ENCODE data around the gene CDC25A. TPM values are rescaled to one million over a fixed set of nuclear protein-coding genes. Genes with fewer than 3 reads are reported as not detected.

The CDC25A gene
- total and polyA plus RNA-seq, 9 of the 15 experiments (the other 6 are each of a cell fraction or from before 2014, with no cell fraction given): 3.4 to 61.3 (median 51.8) TPM

DNA sequence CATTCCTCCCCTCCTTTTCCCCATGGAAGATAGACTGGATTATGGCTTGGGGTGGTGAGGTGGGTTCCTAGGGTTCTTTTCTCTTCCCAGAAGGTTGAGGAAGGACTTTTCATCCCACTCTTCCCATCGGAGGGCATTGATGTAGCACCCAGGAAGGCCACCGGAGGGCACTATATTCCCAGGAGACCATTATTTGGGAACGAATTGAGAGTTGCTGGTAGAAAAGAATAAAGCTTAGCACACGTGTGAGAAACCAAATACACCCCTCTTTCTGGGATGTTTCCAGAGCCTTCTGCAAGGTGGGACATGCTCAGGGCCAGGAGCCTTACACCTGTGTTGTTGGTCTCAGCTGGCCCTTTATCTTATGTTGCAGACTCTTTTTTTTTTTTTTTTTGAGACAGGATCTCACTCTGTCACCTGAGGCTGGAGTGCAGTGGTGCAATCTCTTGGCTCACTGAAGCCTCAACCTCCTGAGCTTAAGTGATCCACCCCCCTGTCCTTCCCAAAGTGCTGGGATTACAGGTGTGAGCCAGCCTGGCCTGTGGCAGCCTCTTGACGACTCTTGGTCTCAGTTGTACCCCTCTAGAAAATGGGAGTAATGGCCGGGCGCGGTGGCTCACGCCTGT is 6.3 kb upstream of the CDC25A start:
- no peak overlapping the region for H3K27ac ChIP-seq (ENCODE audit: extremely low read depth, low read depth, low read length)
- H3K9me3 ChIP-seq (replicated peaks; ENCODE audit: control insufficient read depth, insufficient read depth, low read depth, low read length): no peaks in the 10 kb centered on the region
- 8% methylated on average over 5 of the region's 9 CpGs for WGBS (ENCODE audit: insufficient coverage, low coverage, missing lambda C conversion rate)
- no peaks in the 10 kb centered on the region for H3K79me2 ChIP-seq (ENCODE audit: control insufficient read depth, insufficient read depth, low read length)
- H2AFZ ChIP-seq (ENCODE audit: low read depth, low read length): no peak overlapping the region
- no peaks in the 10 kb centered on the region for H3K27me3 ChIP-seq (ENCODE audit: control insufficient read depth in 2 of 2, insufficient read depth in 2 of 2, low read length in 2 of 2)
- ATAC-seq: peak; percentile 81
- H3K4me1 ChIP-seq (replicated peaks in 1 of 2; ENCODE audit: control insufficient read depth in 2 of 2, insufficient read depth in 2 of 2, low read length in 2 of 2): no peaks in the 10 kb centered on the region; a peak in 2 of 5 replicates
- POLR2A ChIA-PET: interaction anchor here (0.6 to 1.3 kb wide), 7 partner anchors 15 to 738 kb away, joined by 3 to 4 read pairs (median 3); no protein-coding TSS in a partner anchor
- CTCF ChIA-PET (ENCODE audit: low intra/inter-chr PET ratio): interaction anchor here (2.0 to 2.3 kb wide), 2 partner anchors 239 to 242 kb away, joined by 10 to 25 read pairs; no protein-coding TSS in a partner anchor
- in situ Hi-C loops (cut with MboI) (loop anchor here (10.0 kb wide), 1 partner anchor 240 kb away; the partner anchor contains the start of gene PLXNB1), intact Hi-C loops (cut with micrococcal nuclease) (loop anchor here (2.0 to 10.0 kb wide), 3 partner anchors 80 to 242 kb away; no protein-coding TSS in a partner anchor)
- H4K20me1 ChIP-seq (replicated peaks; ENCODE audit: control insufficient read depth, insufficient read depth, low read length): no peaks in the 10 kb centered on the region
- no peak overlapping the region for H3K4me2 ChIP-seq (ENCODE audit: insufficient read depth, low read length)
- DNase-seq (ENCODE audit: extremely low read depth in 1 of 4, low spot score in 3 of 4): peak; percentile 53 to 54 (median 54)
- peak; percentile 85 for FAIRE-seq
- BruUV-seq (replicated peaks): no TSS peak
- H3K36me3 ChIP-seq (ENCODE audit: control insufficient read depth, insufficient read depth, low read length): no peaks in the 10 kb centered on the region
- H3K4me3 ChIP-seq: no peak overlapping the region
- no peak overlapping the region for H3K9ac ChIP-seq (ENCODE audit: insufficient read depth in 1 of 2, low read depth in 2 of 2, low read length in 2 of 2)
- H3K9me1 ChIP-seq (ENCODE audit: control insufficient read depth, insufficient read depth, low read length): no peaks in the 10 kb centered on the region
- TF ChIP-seq ZNF583 (CRISPR knock-in tag; IDR thresholded peaks at IDR 0.05) (no peak), ZBTB8A (IDR thresholded peaks at IDR 0.05; ENCODE audit: partially characterized antibody) (no peak), CEBPB (tag; IDR thresholded peaks at IDR 0.05) (peak; percentile 41; the same call in 1 of the 2 replicates), SOX6 (IDR thresholded peaks at IDR 0.05) (no peak), SMAD4 (CRISPR knock-in tag; conservative IDR thresholded peaks at IDR 0.05) (no peak), ZNF766 (CRISPR knock-in tag; conservative IDR thresholded peaks at IDR 0.05) (no peak), ZNF445 (CRISPR knock-in tag; IDR thresholded peaks at IDR 0.05; ENCODE audit: low read depth) (no peak), ZNF436 (CRISPR knock-in tag; IDR thresholded peaks at IDR 0.05) (no peak), HNRNPH1 (optimal IDR thresholded peaks at IDR 0.05; ENCODE audit: low read depth, low read length) (no peak), SMC3 (conservative IDR thresholded peaks at IDR 0.05; ENCODE audit: insufficient read depth, low read depth, low read length) (peak; percentile 41), KDM1A (IDR thresholded peaks at IDR 0.05) (no peak), ETV5 (CRISPR knock-in tag; IDR thresholded peaks at IDR 0.05; ENCODE audit: low read depth) (no peak), CXXC5 (CRISPR knock-in tag; IDR thresholded peaks at IDR 0.05) (no peak), BHLHE40 (IDR thresholded peaks at IDR 0.05; ENCODE audit: low read length) (no peak), RAD21 (CRISPR knock-in tag; conservative IDR thresholded peaks at IDR 0.05 in 1 of 2, IDR thresholded peaks at IDR 0.05 in 1 of 2) (peak; percentile 56 to 71), CBFA2T3 (IDR thresholded peaks at IDR 0.05) (peak; percentile 68), TCF7L2 (IDR thresholded peaks at IDR 0.05; ENCODE audit: low read depth, low read length) (no peak), BCOR (IDR thresholded peaks at IDR 0.05) (0 out of 2 replicates have a peak, but pooled peaks have one; percentile 24), HMG20A (CRISPR knock-in tag; conservative IDR thresholded peaks at IDR 0.05) (no peak), ZNF695 (CRISPR knock-in tag; IDR thresholded peaks at IDR 0.05) (no peak), POU5F1 (IDR thresholded peaks at IDR 0.05; ENCODE audit: borderline replicate concordance, low read depth, low read length, partially characterized antibody) (no peak), STAG1 (CRISPR knock-in tag; IDR thresholded peaks at IDR 0.05; ENCODE audit: borderline replicate concordance) (peak; percentile 22; the same call in 1 of the 2 replicates)
- TF ChIP-seq, protein P1, sequence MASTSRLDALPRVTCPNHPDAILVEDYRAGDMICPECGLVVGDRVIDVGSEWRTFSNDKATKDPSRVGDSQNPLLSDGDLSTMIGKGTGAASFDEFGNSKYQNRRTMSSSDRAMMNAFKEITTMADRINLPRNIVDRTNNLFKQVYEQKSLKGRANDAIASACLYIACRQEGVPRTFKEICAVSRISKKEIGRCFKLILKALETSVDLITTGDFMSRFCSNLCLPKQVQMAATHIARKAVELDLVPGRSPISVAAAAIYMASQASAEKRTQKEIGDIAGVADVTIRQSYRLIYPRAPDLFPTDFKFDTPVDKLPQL (IDR thresholded peaks at IDR 0.05; ENCODE audit: extremely low read depth, insufficient read length): no peak
